ENCODE measurements around the gene ZDHHC8.
A peak's percentile ranks its signal among the peaks of the same experiment; 100 is the strongest.

Gene ZDHHC8

GRCh38 chr22:20107471-20107901, 24.1 kb upstream of the ZDHHC8 start:
- DNase-seq (ENCODE audit: low read depth), result no peak
- no peak overlapping the region for H3K4me3 ChIP-seq (ENCODE audit: low read depth, low read length)
- TF ChIP-seq CTCF (IDR thresholded peaks at IDR 0.05; ENCODE audit: control insufficient read depth, extremely low read depth, insufficient read depth), result no peak

GRCh38 chr22:20107951-20108756, 23.4 kb upstream of the ZDHHC8 start:
- TF ChIP-seq CTCF (IDR thresholded peaks at IDR 0.05; ENCODE audit: control insufficient read depth, extremely low read depth, insufficient read depth), result no peak
- H3K4me3 ChIP-seq (ENCODE audit: low read depth, low read length), result no peak overlapping the region
- DNase-seq (ENCODE audit: low read depth), result no peak

DNA sequence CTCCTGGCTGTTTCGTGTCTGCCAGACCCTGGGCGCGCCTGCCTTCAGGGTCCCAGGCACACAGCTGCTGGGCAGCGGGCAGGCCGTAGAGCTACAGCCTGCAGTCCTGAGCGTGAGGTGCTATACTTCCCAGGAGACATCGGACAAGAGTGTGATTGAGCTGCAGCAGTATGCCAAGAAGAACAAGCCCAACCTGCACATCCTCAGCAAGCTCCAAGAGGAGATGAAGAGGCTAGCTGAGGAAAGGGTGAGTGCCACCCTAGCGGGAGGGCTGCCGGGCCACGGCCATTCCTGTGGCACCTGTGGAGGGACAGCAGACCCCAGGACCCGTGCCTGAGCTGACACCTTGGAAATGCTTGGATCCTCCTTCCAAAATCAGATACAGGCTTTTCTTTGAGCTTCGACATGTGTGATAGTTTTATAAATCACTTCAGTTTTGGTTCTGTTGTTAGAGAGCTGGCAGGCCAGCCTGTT, 22.8 kb upstream of the ZDHHC8 start:
- H3K4me3 ChIP-seq (ENCODE audit: low read depth, low read length), result no peak overlapping the region
- DNase-seq (ENCODE audit: low read depth), result no peak
- TF ChIP-seq CTCF (IDR thresholded peaks at IDR 0.05; ENCODE audit: control insufficient read depth, extremely low read depth, insufficient read depth), result no peak

DNA sequence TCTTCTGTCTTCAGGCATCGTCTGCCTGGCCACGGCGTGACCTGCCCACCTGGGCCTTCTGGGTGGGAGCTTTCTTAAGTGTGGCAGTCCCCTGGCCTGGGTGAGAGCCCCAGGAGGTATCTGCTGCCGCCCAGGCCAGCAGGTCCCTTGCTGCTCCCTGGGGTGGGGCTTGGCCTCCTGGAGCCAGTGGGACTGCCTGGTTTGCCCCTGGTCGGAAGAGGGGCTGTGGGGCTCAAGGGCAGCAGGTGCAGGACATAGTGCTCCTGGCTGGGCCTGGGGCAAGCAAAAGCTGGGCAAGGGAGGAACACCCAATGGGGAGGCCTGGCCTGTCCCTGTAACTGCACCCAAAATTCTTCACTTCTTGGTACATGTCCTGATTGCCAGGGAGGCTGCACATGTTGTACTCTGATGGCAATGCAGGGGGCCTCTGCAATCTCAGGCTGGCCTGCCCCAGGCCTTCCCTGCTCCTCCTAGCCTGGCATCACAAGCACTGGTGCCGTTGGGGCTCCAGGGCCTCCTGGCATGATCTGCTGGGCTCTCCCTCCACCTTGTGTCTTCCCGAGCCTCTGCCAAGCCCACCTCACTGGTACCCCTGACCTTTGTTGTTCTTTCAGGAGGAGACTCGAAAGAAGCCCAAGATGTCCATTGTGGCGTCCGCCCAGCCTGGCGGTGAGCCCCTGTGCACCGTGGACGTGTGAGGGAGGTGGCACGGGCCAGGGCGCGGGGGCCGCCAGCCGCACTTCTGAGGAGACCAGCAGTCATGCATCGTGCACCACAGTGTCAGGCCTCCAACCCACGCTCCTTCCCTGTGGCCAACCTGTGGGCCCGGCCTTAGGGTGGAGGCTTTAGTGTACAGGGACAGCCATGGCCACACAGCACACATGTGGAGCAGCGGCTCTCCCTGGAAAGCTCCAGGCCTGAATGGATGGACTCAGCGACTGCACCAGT, 21.9 kb upstream of the ZDHHC8 start:
- DNase-seq (ENCODE audit: low read depth), result no peak
- TF ChIP-seq CTCF (IDR thresholded peaks at IDR 0.05; ENCODE audit: control insufficient read depth, extremely low read depth, insufficient read depth), result no peak
- no peak overlapping the region for H3K4me3 ChIP-seq (ENCODE audit: low read depth, low read length)

GRCh38 chr22:20110359-20110985, 21.1 kb upstream of the ZDHHC8 start:
- H3K4me3 ChIP-seq (ENCODE audit: low read depth, low read length), result no peak overlapping the region
- TF ChIP-seq CTCF (IDR thresholded peaks at IDR 0.05; ENCODE audit: control insufficient read depth, extremely low read depth, insufficient read depth), result no peak
- DNase-seq (ENCODE audit: low read depth), result no peak

DNA sequence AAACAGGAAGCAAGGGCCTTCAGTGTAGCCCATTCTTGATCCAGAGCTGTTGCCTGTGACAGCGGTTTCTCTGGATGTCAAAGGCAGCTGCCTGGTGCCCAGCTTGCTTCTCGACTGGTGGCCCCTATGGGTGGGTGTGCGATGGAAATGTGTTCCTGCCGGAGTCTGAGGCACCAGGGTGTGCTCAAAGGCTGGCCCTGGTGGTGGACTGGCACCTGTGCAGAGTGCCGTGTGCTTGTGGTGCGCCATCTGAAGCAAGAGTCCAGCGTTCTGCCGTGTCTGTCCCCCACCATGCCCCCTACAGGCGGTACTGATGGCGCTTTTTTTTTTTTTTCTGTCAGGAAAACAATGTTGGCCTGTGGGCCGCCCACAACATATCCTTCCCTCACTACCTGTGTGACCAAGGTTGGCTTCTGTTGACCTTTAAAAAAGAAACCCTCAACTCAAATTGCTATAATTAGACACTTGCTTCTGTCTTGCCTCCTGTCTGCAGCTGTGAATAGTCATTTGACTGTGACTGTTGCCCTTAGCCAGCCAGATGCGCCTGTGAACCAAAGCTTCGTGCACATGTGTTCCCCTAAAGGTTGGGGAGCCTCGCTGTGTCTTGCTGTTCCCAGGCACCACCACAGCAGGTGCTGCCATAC, 20.4 kb upstream of the ZDHHC8 start:
- H3K4me3 ChIP-seq (ENCODE audit: low read depth, low read length), result no peak overlapping the region
- TF ChIP-seq CTCF (IDR thresholded peaks at IDR 0.05; ENCODE audit: control insufficient read depth, extremely low read depth, insufficient read depth), result 0 out of 2 replicates have a peak, but pooled peaks have one; percentile 0
- no peak for DNase-seq (ENCODE audit: low read depth)
